Embryonic facial prominence (tissue), 1 donor: ENCODE measurements around the gene KMT2A.
"Not testable (repeated sequence)": the region's sequence is repeated elsewhere in the genome, so short reads cannot be mapped to it uniquely, and the experiment has no call there.

Experiments used
- DNase-seq: peaks from one replicate; pipeline ENCODE4 v3.0.0-alpha.2; 2016; ENCODE audit errors: extremely low spot score

The KMT2A gene

GRCh38 chr11:118533769-118534729 lies 97.8 kb downstream of the KMT2A start:
- DNase-seq: no peak

- DNase-seq: no peak
Measured at GRCh38 chr11:118535261-118535660, 99.0 kb downstream of the KMT2A start.

- no peak for DNase-seq
Measured at GRCh38 chr11:118536726-118537125, 100.4 kb downstream of the KMT2A start.

DNA sequence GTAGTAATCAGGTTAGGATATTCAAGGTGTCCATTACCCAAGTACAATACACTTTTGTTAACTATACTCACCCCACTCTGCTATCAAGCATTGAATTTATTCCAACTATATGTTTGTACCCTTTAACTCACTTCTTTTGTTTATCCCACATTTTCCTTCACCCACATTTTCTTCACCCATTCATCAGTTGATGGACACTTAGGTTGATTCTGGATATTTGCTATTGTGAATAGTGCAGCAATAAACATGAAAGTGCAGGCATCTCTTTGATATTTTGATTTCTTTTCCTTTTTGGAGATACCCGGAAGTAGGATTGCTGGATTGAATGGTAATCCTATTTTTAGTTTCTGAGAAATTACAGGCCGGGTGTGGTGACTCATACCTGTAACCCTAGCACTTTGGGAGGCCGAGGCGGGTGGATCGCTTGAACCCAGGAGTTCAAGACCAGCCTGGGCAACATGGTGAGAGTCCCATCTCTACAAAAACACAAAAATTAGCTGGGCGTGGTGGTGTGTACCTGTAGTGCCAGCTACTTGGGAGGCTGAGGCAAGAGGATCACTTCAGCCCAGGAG lies 101.2 kb downstream of the KMT2A start:
- no peak for DNase-seq

DNA sequence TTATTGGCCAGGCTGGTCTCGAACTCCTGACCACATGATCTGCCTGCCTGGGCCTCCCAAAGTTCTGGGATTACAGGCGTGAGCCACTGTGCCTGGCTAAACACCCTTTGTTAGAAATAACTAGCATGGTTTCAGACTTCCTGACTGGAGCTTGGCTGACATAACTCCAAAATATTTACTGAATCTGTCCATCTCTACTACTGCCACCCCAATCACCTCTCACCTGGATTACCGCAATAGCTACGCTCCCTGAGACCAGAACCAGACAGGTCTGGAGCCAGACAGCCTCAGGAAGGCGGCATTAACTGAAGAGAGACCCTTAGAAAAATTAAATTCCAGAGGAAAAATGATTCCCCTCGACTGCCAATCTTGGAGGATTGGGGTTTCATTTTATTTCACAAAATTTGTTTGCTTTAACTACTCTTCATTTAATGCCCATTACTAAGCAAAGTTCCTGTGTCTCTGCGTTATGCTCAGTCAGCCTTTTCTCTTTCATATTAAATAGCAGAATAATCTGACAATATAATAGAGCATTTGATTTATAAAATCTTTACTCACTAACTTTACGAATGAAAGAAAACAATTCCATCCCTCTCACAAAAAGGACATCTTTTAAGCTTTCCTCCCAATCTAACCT lies 107.8 kb downstream of the KMT2A start:
- DNase-seq: no peak

DNA sequence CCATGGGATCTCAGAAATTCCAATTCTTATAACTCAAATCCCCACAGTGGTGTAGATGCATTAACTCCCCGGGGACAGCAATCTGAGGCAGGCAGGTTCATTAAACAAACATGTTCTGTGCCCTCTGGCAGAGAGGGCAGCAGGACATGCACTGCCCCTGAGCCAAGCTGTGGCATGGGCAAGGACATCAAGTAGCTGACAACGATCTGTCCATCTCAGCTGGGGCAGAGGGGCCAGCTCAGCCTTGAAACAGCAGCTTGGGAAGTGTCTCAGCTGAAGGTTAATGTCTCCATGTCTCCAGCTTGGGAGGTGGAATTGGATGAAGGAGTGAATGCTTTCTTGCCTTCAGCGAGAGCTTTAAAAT lies 108.3 kb downstream of the KMT2A start:
- no peak for DNase-seq

- no peak for DNase-seq
Measured at GRCh38 chr11:118545533-118545932, 109.2 kb downstream of the KMT2A start.

DNA sequence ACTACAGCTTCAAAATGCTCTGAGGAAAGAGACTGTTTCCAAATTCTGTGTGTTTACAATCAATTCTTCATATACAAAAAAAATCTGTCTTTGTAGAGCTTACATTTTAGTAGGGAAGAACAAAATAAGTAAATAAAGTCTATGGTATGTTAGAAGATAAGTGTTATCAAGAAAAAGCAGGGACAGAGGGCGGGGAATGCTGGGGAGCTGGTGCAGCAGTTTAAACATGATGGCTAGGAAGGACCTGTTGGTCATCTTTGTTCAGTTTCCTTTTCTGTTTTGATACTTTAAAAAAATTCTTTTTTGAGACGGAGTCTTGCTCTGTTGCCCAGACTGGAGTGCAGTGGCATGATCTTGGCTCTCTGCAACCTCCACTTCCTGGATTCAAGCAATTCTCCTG lies 110.8 kb downstream of the KMT2A start:
- no peak for DNase-seq

- DNase-seq: no peak
Measured at GRCh38 chr11:118552341-118552740, 116.0 kb downstream of the KMT2A start.

DNA sequence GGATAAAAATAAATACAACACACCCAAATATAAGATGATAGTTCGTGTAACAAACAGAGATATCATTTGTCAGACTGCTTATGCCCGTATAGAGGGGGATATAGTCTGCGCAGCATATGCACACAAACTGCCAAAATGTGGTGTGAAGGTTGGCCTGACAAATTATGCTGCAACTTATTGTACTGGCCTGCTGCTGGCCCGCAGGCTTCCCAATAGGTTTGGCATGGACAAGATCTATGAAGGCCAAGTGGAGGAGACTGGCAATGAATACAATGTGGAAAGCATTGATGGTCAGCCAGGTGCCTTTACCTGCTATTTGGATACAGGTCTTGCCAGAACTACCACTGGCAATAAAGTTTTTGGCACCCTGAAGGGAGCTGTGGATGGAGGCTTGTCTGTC lies 124.5 kb downstream of the KMT2A start:
- no peak for DNase-seq

DNA sequence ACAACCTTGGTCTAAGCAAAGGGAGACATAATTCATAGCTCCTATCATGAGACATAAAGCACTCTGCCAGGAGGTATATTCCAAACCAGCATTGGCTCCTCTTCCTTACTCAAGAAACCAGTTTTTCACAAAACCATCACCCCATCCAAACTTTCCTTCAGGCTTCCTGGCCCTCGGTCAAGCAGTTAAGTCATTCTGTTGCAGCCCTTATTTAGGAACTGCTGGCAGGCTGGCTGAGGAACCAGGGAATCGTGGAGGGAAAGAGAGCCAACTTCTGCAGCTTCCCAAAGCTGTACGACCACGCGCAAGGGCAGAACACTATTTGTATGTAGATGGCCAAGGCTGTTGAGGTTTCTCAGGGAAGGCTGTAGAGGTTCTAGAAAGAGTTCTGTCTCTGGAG lies 128.8 kb downstream of the KMT2A start:
- no peak for DNase-seq

- DNase-seq: no peak
Measured at GRCh38 chr11:118569670-118570069, 133.4 kb downstream of the KMT2A start.

DNA sequence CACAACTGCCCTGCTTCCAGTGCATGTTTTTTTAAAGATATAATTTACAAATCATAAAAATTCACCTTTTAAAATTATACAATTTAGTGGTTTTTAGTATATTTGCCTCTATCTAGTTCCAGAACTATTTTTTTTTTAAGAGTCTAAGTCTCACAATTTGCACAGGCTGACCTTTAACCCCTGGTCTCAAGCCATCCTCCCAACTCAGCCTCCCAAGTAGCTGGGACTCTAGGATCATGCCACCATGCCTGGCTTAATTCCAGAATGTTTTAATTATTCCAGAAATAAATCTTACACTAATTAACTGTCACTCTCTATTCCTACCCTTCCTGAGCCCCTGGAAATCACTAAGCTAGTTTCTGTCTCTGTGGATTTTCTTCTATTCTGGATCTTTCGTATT lies 134.5 kb downstream of the KMT2A start:
- no peak for DNase-seq

DNA sequence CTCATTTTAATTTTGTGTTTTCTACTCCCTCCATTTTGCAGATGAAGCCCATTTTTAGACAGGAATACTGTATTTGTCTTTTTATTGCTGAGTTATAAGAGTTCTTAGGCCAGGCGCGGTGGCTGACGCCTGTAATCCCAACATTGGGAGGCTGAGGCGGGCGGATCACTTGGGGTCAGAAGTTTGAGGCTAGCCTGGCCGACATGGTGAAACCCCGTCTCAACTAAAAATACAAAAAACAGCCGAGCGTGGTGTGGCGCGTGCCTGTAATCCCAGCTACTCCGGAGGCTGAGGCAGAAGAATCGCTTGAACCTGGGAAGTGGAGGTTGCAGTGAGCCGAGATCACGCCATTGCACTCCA lies 135.4 kb downstream of the KMT2A start:
- DNase-seq: not testable (repeated sequence)

GRCh38 chr11:118572061-118572980 lies 136.0 kb downstream of the KMT2A start, which contains the start of gene ARCN1:
ARCN1 (plus strand) TSS chr11:118572409; CDS start chr11:118572548, 139 bp downstream.
- peak; percentile 81 for DNase-seq

DNA sequence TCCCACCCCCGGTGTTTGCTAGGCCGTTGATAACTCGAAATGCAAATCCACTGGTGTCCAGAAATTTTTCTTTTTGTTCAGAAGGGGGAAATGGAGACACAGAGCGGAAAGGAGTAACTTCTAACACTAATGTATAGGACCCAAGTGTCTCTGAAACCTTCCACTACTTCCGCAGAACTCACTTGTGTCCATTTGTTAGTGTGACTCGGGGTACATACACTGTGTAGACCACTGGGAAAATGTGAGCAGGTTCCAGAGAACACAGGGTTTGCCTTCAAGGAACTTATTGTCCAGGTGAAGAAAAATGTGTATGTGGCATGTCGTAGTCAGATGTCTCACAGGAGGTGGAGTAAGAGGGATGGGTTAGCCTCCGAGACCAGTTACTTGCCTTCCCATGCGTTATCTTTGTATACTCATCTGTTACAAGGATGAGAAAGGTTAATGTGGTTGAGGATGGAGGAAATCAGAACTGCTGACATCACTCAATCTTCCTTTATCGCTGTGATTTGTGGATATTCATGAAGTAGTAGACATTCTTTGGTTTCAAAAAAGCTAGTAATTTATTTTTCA lies 136.8 kb downstream of the KMT2A start:
- no peak for DNase-seq

DNA sequence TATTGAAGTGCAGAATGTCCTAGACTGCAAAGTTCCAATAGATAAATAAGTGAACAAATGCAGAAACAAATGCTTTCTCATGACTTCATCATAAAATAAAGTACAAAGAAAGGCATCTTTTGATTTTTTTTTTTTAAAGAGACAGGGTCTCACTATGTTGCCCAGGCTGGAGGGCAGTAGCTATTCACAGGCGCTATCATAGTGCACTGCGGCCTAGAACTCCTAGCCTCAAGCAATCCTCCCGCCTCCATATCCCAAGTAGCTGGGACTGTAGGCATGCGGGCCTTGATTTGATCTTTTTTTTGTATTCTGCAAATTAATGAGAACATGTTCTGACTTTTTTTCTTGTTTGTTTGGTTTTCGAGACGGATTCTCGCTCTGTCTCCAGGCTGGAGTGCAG lies 138.3 kb downstream of the KMT2A start:
- DNase-seq: no peak
